Activated T-cell treated with anti-CD3 and anti-CD28 coated beads, Interleukin-2, amount 50 U/mL, for 4 hours (primary cell): Measurements from ENCODE around the gene CCDC136. TPM values are rescaled to one million over a fixed set of nuclear protein-coding genes. Genes with fewer than 3 reads are reported as not detected.

Source experiments
- ATAC-seq, 2 donors: fragments of 200-7000 bp; cut with Tn5 transposase; one replicate each; pipeline ENCODE4 v1.10.0; 2021
- DNase-seq: peaks from one replicate; pipeline ENCODE4 v3.0.0-alpha.2; 2020
- H3K27me3 Mint-ChIP-seq: one replicate; pipeline ENCODE4 v1.8.0; 2021; ENCODE audit warnings: low read depth, mixed read lengths
- H3K36me3 Mint-ChIP-seq: one replicate; pipeline ENCODE4 v1.8.0; 2022; ENCODE audit warnings: mixed read lengths; ENCODE audit not compliant: insufficient read depth
- H3K4me1 Mint-ChIP-seq: one replicate; pipeline ENCODE4 v1.8.0; 2021; ENCODE audit warnings: low read depth, mixed read lengths
- H3K4me3 Mint-ChIP-seq: one replicate; pipeline ENCODE4 v1.8.0; 2021; ENCODE audit warnings: mild to moderate bottlenecking, moderate library complexity, mixed read lengths
- H3K9me3 Mint-ChIP-seq: one replicate; pipeline ENCODE4 v1.8.0; 2021; ENCODE audit warnings: mixed read lengths
- total RNA-seq, 3 donors: library from RNA; stranded (reverse); gene quantifications; one replicate each; pipeline ENCODE4 v1.2.1, GENCODE V29; 2021

CCDC136 gene
- total RNA-seq, 3 donors from 2014 or later = 2.1 to 3.3 (median 3.3) TPM

GRCh38 chr7:128837521-128837921, 45.8 kb downstream of the CCDC136 start:
- ATAC-seq (no peak), DNase-seq (no peak)
- Mint-ChIP-seq H3K4me1 (peaks cover 3% of the 10 kb centered on the region), H3K4me3 (no peak overlapping the region), H3K27me3 (peaks cover 2% of the 10 kb centered on the region), H3K9me3 (no peaks in the 10 kb centered on the region), H3K36me3 (no peaks in the 10 kb centered on the region)

DNA sequence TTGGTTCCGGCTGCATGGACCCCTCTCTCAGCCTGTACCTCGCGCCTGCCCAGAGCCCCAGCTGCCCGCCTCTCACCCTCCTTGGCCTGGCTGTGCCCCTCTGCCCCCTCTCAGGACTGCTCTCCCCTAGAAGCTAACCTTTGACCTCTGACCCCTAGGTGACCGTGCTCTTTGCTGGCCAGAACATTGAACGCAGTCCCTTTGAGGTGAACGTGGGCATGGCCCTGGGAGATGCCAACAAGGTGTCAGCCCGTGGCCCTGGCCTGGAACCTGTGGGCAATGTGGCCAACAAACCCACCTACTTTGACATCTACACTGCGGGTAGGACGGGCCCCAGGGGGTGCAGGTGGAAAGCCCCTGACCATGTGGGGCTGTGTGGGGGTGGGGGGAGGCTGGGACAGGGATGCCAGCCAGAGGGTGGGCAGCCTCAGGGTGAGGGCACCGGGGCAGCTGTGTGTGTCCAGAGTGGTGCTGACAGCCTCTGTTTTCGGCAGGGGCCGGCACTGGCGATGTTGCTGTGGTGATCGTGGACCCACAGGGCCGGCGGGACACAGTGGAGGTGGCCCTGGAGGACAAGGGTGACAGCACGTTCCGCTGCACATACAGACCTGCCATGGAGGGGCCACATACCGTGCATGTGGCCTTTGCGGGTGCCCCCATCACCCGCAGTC, 46.5 kb downstream of the CCDC136 start:
- no peak overlapping the region for H3K4me3 Mint-ChIP-seq

GRCh38 chr7:128838981-128839731, 47.4 kb downstream of the CCDC136 start:
- H3K4me1 Mint-ChIP-seq = peaks cover 3% of the 10 kb centered on the region
- no peak for ATAC-seq
- H3K27me3 Mint-ChIP-seq = no peaks in the 10 kb centered on the region
- no peak overlapping the region for H3K4me3 Mint-ChIP-seq
- DNase-seq = no peak
- H3K9me3 Mint-ChIP-seq = no peaks in the 10 kb centered on the region
- no peaks in the 10 kb centered on the region for H3K36me3 Mint-ChIP-seq

More for the DNA sequence above, 46.5 kb downstream of the CCDC136 start:
- Mint-ChIP-seq H3K36me3 (no peaks in the 10 kb centered on the region), H3K27me3 (peaks cover 2% of the 10 kb centered on the region), H3K9me3 (no peaks in the 10 kb centered on the region), H3K4me1 (peaks cover 3% of the 10 kb centered on the region)
- no peak for DNase-seq
- ATAC-seq = no peak

GRCh38 chr7:128839751-128840177, 48.0 kb downstream of the CCDC136 start:
- no peaks in the 10 kb centered on the region for H3K27me3 Mint-ChIP-seq
- H3K9me3 Mint-ChIP-seq = no peaks in the 10 kb centered on the region

GRCh38 chr7:128840326-128841170, 48.8 kb downstream of the CCDC136 start:
- H3K9me3 Mint-ChIP-seq = no peaks in the 10 kb centered on the region
- H3K36me3 Mint-ChIP-seq = no peaks in the 10 kb centered on the region
- no peaks in the 10 kb centered on the region for H3K27me3 Mint-ChIP-seq
- no peak for ATAC-seq
- no peak overlapping the region for H3K4me3 Mint-ChIP-seq
- DNase-seq = no peak
- H3K4me1 Mint-ChIP-seq = peaks cover 3% of the 10 kb centered on the region

More at GRCh38 chr7:128839751-128840177, 48.0 kb downstream of the CCDC136 start:
- no peak overlapping the region for H3K4me3 Mint-ChIP-seq
- DNase-seq (no peak), ATAC-seq (no peak)
- peaks cover 3% of the 10 kb centered on the region for H3K4me1 Mint-ChIP-seq
- no peaks in the 10 kb centered on the region for H3K36me3 Mint-ChIP-seq

DNA sequence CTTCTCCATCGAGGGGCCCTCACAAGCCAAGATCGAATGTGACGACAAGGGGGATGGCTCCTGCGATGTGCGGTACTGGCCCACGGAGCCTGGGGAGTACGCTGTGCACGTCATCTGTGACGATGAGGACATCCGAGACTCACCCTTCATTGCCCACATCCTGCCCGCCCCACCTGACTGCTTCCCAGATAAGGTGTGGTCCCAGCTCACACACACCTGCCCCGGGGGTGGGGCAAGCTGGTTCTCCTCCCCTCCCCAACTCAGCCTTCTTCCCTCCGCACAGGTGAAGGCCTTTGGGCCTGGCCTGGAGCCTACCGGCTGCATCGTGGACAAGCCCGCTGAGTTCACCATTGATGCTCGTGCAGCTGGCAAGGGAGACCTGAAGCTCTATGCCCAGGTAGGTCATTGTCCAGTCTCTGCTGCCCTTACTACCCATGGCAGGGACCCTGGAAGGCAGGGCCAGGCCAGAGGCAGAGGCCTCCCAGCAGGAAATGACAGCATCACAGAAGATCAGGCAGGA, 49.5 kb downstream of the CCDC136 start:
- ATAC-seq (no peak), DNase-seq (no peak)
- H3K9me3 Mint-ChIP-seq = no peaks in the 10 kb centered on the region
- no peaks in the 10 kb centered on the region for H3K36me3 Mint-ChIP-seq
- no peaks in the 10 kb centered on the region for H3K27me3 Mint-ChIP-seq
- peaks cover 3% of the 10 kb centered on the region for H3K4me1 Mint-ChIP-seq
- no peak overlapping the region for H3K4me3 Mint-ChIP-seq

DNA sequence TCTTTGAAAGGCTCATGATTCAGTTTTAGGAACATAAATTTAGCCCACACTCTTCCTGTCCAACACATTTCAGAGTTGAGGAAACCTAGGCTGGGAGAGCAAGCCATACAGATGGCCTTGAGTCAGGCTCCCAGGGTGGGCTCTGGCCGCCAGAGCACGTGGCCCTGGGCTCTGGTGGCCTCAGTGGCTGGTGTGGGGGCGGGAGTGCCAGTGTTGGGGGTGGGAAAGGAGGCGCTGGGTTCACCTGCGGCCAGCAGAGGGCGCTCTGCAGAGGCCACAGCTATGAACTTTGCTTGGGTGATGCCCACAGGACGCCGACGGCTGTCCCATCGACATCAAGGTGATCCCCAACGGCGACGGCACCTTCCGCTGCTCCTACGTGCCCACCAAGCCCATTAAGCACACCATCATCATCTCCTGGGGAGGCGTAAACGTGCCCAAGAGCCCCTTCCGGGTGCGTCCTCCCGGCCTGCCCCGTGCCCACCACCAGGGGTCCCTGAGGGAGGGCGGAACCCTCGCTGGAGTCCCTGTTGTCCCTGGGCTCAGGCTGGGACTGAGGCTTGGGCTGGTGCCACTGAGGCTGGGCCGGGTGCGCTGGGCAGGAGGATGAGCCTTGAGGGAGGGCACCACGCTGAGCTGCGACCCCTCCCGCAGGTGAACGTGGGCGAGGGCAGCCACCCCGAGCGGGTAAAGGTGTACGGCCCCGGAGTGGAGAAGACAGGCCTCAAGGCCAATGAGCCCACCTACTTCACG, 50.3 kb downstream of the CCDC136 start:
- DNase-seq (peak; percentile 49), ATAC-seq (peak; percentile 66 to 69)
- no peaks in the 10 kb centered on the region for H3K27me3 Mint-ChIP-seq
- no peaks in the 10 kb centered on the region for H3K36me3 Mint-ChIP-seq
- H3K4me3 Mint-ChIP-seq = no peak overlapping the region
- H3K9me3 Mint-ChIP-seq = no peaks in the 10 kb centered on the region
- H3K4me1 Mint-ChIP-seq = peaks cover 3% of the 10 kb centered on the region

- H3K9me3 Mint-ChIP-seq = no peaks in the 10 kb centered on the region
- no peaks in the 10 kb centered on the region for H3K27me3 Mint-ChIP-seq
- H3K4me3 Mint-ChIP-seq = no peak overlapping the region
- ATAC-seq (no peak), DNase-seq (no peak)
- H3K4me1 Mint-ChIP-seq = peaks cover 3% of the 10 kb centered on the region
- H3K36me3 Mint-ChIP-seq = no peaks in the 10 kb centered on the region
These were observed 51.2 kb downstream of the CCDC136 start for GRCh38 chr7:128842674-128843641.

GRCh38 chr7:128843938-128844621, 52.3 kb downstream of the CCDC136 start:
- H3K36me3 Mint-ChIP-seq = no peaks in the 10 kb centered on the region
- peaks cover 3% of the 10 kb centered on the region for H3K4me1 Mint-ChIP-seq
- H3K9me3 Mint-ChIP-seq = no peaks in the 10 kb centered on the region
- DNase-seq (no peak), ATAC-seq (no peak)
- no peak overlapping the region for H3K4me3 Mint-ChIP-seq
- no peaks in the 10 kb centered on the region for H3K27me3 Mint-ChIP-seq

DNA sequence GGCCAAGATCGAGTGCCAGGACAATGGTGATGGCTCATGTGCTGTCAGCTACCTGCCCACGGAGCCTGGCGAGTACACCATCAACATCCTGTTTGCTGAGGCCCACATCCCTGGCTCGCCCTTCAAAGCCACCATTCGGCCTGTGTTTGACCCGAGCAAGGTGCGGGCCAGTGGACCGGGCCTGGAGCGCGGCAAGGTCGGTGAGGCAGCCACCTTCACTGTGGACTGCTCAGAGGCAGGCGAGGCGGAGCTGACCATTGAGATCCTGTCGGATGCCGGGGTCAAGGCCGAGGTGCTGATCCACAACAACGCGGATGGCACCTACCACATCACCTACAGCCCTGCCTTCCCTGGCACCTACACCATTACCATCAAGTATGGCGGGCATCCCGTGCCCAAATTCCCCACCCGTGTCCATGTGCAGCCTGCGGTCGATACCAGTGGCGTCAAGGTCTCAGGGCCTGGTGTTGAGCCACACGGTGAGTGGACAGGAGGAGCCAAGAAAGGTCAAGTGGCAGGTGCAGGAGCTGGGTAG, 53.1 kb downstream of the CCDC136 start:
- Mint-ChIP-seq H3K4me3 (no peak overlapping the region), H3K4me1 (peaks cover 3% of the 10 kb centered on the region), H3K9me3 (no peaks in the 10 kb centered on the region), H3K27me3 (no peaks in the 10 kb centered on the region), H3K36me3 (no peaks in the 10 kb centered on the region)
- DNase-seq = no peak
- no peak for ATAC-seq

GRCh38 chr7:128845475-128845874, 53.7 kb downstream of the CCDC136 start:
- no peaks in the 10 kb centered on the region for H3K36me3 Mint-ChIP-seq
- no peak for ATAC-seq
- H3K9me3 Mint-ChIP-seq = no peaks in the 10 kb centered on the region
- no peak for DNase-seq
- no peak overlapping the region for H3K4me3 Mint-ChIP-seq
- no peaks in the 10 kb centered on the region for H3K27me3 Mint-ChIP-seq
- H3K4me1 Mint-ChIP-seq = peaks cover 3% of the 10 kb centered on the region

DNA sequence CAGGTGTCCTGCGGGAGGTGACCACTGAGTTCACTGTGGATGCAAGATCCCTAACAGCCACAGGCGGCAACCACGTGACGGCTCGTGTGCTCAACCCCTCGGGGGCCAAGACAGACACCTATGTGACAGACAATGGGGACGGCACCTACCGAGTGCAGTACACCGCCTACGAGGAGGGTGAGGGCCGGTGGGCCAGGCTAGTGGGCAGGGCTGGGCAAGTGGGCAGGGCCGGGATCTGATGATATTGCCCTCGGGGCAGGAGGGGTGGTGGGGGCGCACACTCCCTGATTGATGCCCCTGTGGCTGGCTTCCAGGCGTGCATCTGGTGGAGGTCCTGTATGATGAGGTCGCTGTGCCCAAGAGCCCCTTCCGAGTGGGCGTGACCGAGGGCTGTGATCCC, 54.2 kb downstream of the CCDC136 start:
- no peak for DNase-seq
- Mint-ChIP-seq H3K27me3 (no peaks in the 10 kb centered on the region), H3K4me3 (no peak overlapping the region), H3K9me3 (no peaks in the 10 kb centered on the region), H3K36me3 (no peaks in the 10 kb centered on the region), H3K4me1 (peaks cover 3% of the 10 kb centered on the region)
- ATAC-seq = no peak
